GDM1 (cell line): ENCODE data around the gene DNAJB11.
A peak's percentile ranks its signal among the peaks of the same experiment; 100 is the strongest.
"Not testable (repeated sequence)": the region's sequence is repeated elsewhere in the genome, so short reads cannot be mapped to it uniquely, and the experiment has no call there.

ENCODE experiments used
- DNase-seq: peaks from one replicate; lab custom pipeline; 2025; lab: John Stamatoyannopoulos, UW

DNAJB11 gene

GRCh38 chr3:186552408-186553031, 18.0 kb upstream of the DNAJB11 start:
- no peak for DNase-seq

GRCh38 chr3:186564586-186564985, 5.9 kb upstream of the DNAJB11 start:
- DNase-seq = no peak

GRCh38 chr3:186566772-186567071, 3.8 kb upstream of the DNAJB11 start:
- DNase-seq = no peak

- DNase-seq = peak; percentile 90
Measured at GRCh38 chr3:186567072-186567921, 3.2 kb upstream of the DNAJB11 start, which contains the start of gene TBCCD1. Gene TBCCD1, minus strand, starts transcription at chr3:186567339. Its CDS starts 3,010 bp downstream, at chr3:186564329.

GRCh38 chr3:186569361-186569760, 1.2 kb upstream of the DNAJB11 start:
- DNase-seq = not testable (repeated sequence)

GRCh38 chr3:186569779-186570095, 783 bp upstream of the DNAJB11 start:
- no peak for DNase-seq

- no peak for DNase-seq
Measured at GRCh38 chr3:186570941-186571643, 572 bp downstream of the DNAJB11 start.

- no peak for DNase-seq
Measured at GRCh38 chr3:186571644-186572013, 1.1 kb downstream of the DNAJB11 start.

- DNase-seq = no peak
Measured at GRCh38 chr3:186577521-186577920, 7.0 kb downstream of the DNAJB11 start.

GRCh38 chr3:186580785-186581184, 10.3 kb downstream of the DNAJB11 start:
- no peak for DNase-seq

- no peak for DNase-seq
Measured at GRCh38 chr3:186582541-186582940, 12.0 kb downstream of the DNAJB11 start.

GRCh38 chr3:186583831-186584230, 13.3 kb downstream of the DNAJB11 start:
- DNase-seq = no peak

GRCh38 chr3:186586245-186586644, 15.7 kb downstream of the DNAJB11 start:
- DNase-seq = not testable (repeated sequence)

- DNase-seq = no peak
Measured at GRCh38 chr3:186587183-186587582, 16.7 kb downstream of the DNAJB11 start.

GRCh38 chr3:186588632-186589031, 18.1 kb downstream of the DNAJB11 start:
- no peak for DNase-seq

- no peak for DNase-seq
Measured at GRCh38 chr3:186589121-186589520, 18.6 kb downstream of the DNAJB11 start.

- no peak for DNase-seq
Measured at GRCh38 chr3:186589856-186590579, 19.5 kb downstream of the DNAJB11 start.

GRCh38 chr3:186590580-186591295, 20.2 kb downstream of the DNAJB11 start:
- no peak for DNase-seq

GRCh38 chr3:186592682-186593081, 22.2 kb downstream of the DNAJB11 start:
- no peak for DNase-seq

- no peak for DNase-seq
Measured at GRCh38 chr3:186593862-186594261, 23.3 kb downstream of the DNAJB11 start.

- DNase-seq = no peak
Measured at GRCh38 chr3:186594591-186595113, 24.1 kb downstream of the DNAJB11 start.
